HepG2 (cell line): ENCODE results near the gene RCCD1. TPM values are rescaled to one million over a fixed set of nuclear protein-coding genes. Genes with fewer than 3 reads are reported as not detected.

Experiments
- ATAC-seq: fragments of 200-7000 bp; cut with Tn5 transposase; 3 replicates; pipeline ENCODE4 v1.9.1; 2020; ENCODE audit warnings: mild to moderate bottlenecking, moderate library complexity
- BruUV-seq: library from RNA; stranded (reverse); fragments of 400-500 nt; replicated peaks from 2 replicates; lab custom pipeline; 2021; lab: Mats Ljungman, UMichigan
- CTCF ChIA-PET: fragments of 300-600 bp; formaldehyde crosslinking; extraction: SDS; loops from one replicate; lab custom pipeline; 2021; ENCODE audit warnings: low total read pairs, inconsistent platforms, low intra/inter-chr PET ratio; lab: Yijun Ruan, JAX
- POLR2A ChIA-PET: fragments of 350-600 bp; sonication (Branson Sonifier 250); formaldehyde crosslinking; loops from one replicate; lab custom pipeline; 2020; ENCODE audit warnings: antibody characterized with exemption, inconsistent platforms; lab: Yijun Ruan, JAX
- DNase-seq: peaks from one replicate; pipeline ENCODE4 v3.0.0-alpha.2; 2015; ENCODE audit warnings: low spot score
- FAIRE-seq: peaks from 3 replicates; lab custom pipeline; 2011; peaks lifted over from hg19 to GRCh38; lab: Jason Lieb, UNC
- H2AFZ ChIP-seq: one replicate; pipeline ENCODE4 v1.6.1; 2011; ENCODE audit warnings: low read length, inconsistent platforms
- H3K27ac ChIP-seq: fragments of 300-600 bp; 3 replicates; pipeline ENCODE4 v1.8.0; 2011; ENCODE audit warnings: mixed run types, mild to moderate bottlenecking, mixed read lengths, low read length, inconsistent platforms; ENCODE audit not compliant: insufficient read depth; ENCODE audit errors: extremely low read length
- H3K27me3 ChIP-seq, 2 experiments: fragments of 200-600 bp in 1 of 2; 2 replicates in 1 of 2; 3 replicates in 1 of 2; pipeline versions ENCODE4 v1.6.0 to v1.8.0; 2011; ENCODE audit warnings: low read length in 2 of 2, mild to moderate bottlenecking in 2 of 2, moderate library complexity in 2 of 2, inconsistent platforms in 1 of 2; ENCODE audit not compliant: insufficient read depth in 2 of 2, control insufficient read depth in 1 of 2
- H3K36me3 ChIP-seq, 2 experiments: fragments of 200-600 bp in 1 of 2; replicated peaks in 1 of 2; 2 replicates in 1 of 2; 3 replicates in 1 of 2; pipeline versions ENCODE4 v1.5.1 to v1.8.0; 2011; ENCODE audit warnings: low read length in 2 of 2, inconsistent platforms in 1 of 2; ENCODE audit not compliant: insufficient read depth in 2 of 2, control insufficient read depth in 1 of 2
- H3K4me1 ChIP-seq: 2 replicates; pipeline ENCODE4 v1.5.1; 2012; ENCODE audit warnings: low read length, inconsistent platforms; ENCODE audit not compliant: insufficient read depth
- H3K4me2 ChIP-seq: 2 replicates; pipeline ENCODE4 v1.6.0; 2011; ENCODE audit warnings: low read depth, low read length, inconsistent platforms
- H3K4me3 ChIP-seq, 3 experiments: fragments of 200-600 bp in 1 of 3; sonication (generic), shearing (Covaris generic) in 1 of 3; replicated peaks in 1 of 3; 2 replicates each; pipeline ENCODE4 v1.5.1; 2011 to 2016; ENCODE audit warnings: low read length in 3 of 3, inconsistent platforms in 2 of 3, low read depth in 2 of 3, mild to moderate bottlenecking in 2 of 3, control low read depth in 1 of 3, mixed read lengths in 1 of 3; ENCODE audit not compliant: insufficient read depth in 1 of 3
- H3K79me2 ChIP-seq: one replicate; pipeline ENCODE4 v1.6.1; 2011; ENCODE audit warnings: low read length, inconsistent platforms; ENCODE audit not compliant: insufficient read depth
- H3K9ac ChIP-seq: 2 replicates; pipeline ENCODE4 v1.6.0; 2011; ENCODE audit warnings: mild to moderate bottlenecking, low read depth, low read length, inconsistent platforms; ENCODE audit not compliant: insufficient read depth
- H3K9me3 ChIP-seq: 2 replicates; pipeline ENCODE4 v1.5.1; 2012; ENCODE audit warnings: mild to moderate bottlenecking, low read length
- H4K20me1 ChIP-seq: 2 replicates; pipeline ENCODE4 v1.6.0; 2011; ENCODE audit warnings: inconsistent platforms, mild to moderate bottlenecking, low read length, moderate library complexity; ENCODE audit not compliant: insufficient read depth
- ARHGAP35 ChIP-seq: sonication (generic); formaldehyde crosslinking; IDR thresholded peaks from 2 replicates; pipeline ENCODE4 v1.9.0; 2022; ENCODE audit warnings: mild to moderate bottlenecking, inconsistent platforms, moderate library complexity, missing genetic modification reagents, borderline replicate concordance
- CREB3 ChIP-seq: sonication (generic); formaldehyde crosslinking; IDR thresholded peaks from 2 replicates; pipeline ENCODE4 v1.5.0; 2020; ENCODE audit warnings: missing genetic modification reagents
- EHMT2 ChIP-seq: fragments of 200-600 bp; sonication (generic); IDR thresholded peaks from 2 replicates; pipeline ENCODE4 v1.7.0; 2017; ENCODE audit warnings: antibody characterized with exemption, low read depth, low read length, borderline replicate concordance
- MBNL3 ChIP-seq: fragments of 250-450 bp; sonication (Bioruptor Pico); conservative IDR thresholded peaks from 2 replicates; pipeline ENCODE4 v1.8.0; 2022; ENCODE audit warnings: mild to moderate bottlenecking, inconsistent platforms
- MYNN ChIP-seq: sonication (generic); formaldehyde crosslinking; IDR thresholded peaks from 2 replicates; pipeline ENCODE4 v1.4.0; 2020; ENCODE audit warnings: mild to moderate bottlenecking, low read depth, missing genetic modification reagents
- RBAK ChIP-seq: sonication (generic); formaldehyde crosslinking; IDR thresholded peaks from 2 replicates; pipeline ENCODE4 v1.5.1; 2020; ENCODE audit warnings: mild to moderate bottlenecking, missing genetic modification reagents
- SNAI1 ChIP-seq: sonication (generic); formaldehyde crosslinking; IDR thresholded peaks from 2 replicates; pipeline ENCODE4 v1.5.0; 2020; ENCODE audit warnings: mild to moderate bottlenecking, missing genetic modification reagents, borderline replicate concordance
- TBX3 ChIP-seq: fragments of 450-650 bp; IDR thresholded peaks from 2 replicates; pipeline ENCODE4 v1.6.1; 2017; ENCODE audit warnings: antibody characterized with exemption, mild to moderate bottlenecking, inconsistent platforms, borderline replicate concordance
- TGIF2 ChIP-seq: IDR thresholded peaks from 2 replicates; pipeline ENCODE4 v1.6.1; 2016; ENCODE audit warnings: control low read depth, missing compliant biosample characterization
- ZNF253 ChIP-seq: sonication (generic); formaldehyde crosslinking; IDR thresholded peaks from 2 replicates; pipeline ENCODE4 v1.8.0; 2022; ENCODE audit warnings: mild to moderate bottlenecking, missing genetic modification reagents, borderline replicate concordance
- ZNF430 ChIP-seq: sonication (generic); formaldehyde crosslinking; IDR thresholded peaks from 2 replicates; pipeline ENCODE4 v1.9.0; 2021; ENCODE audit warnings: mild to moderate bottlenecking, missing genetic modification reagents
- ZNF670 ChIP-seq: sonication (generic); formaldehyde crosslinking; IDR thresholded peaks from 2 replicates; pipeline ENCODE4 v1.8.0; 2022; ENCODE audit warnings: mild to moderate bottlenecking, missing genetic modification reagents, borderline replicate concordance
- whole genome bisulfite sequencing: methylation state at CpG from one replicate; pipeline ENCODE4 v1.1.6; 2017; ENCODE audit warnings: low lambda C conversion rate; 5-methylcytosine and 5-hydroxymethylcytosine counted together
- in situ Hi-C: cut with HindIII; loops from 2 replicates; pipeline ENCODE4 v1.10.0; 2017; ENCODE audit warnings: low pct_unique_long_range_greater_than_20kb; ENCODE audit not compliant: extremely low pct_ligation_motif_present
- intact Hi-C: fragments of 100-400 bp; cut with micrococcal nuclease; formaldehyde crosslinking; loops from one replicate; pipeline ENCODE4 v1.10.0; 2022; ENCODE audit not compliant: unreplicated experiment
- polyA plus RNA-seq, 8 experiments: library from polyadenylated mRNA; depleted of rRNA in 3 of 8; stranded (reverse) in 7 of 8; unstranded in 1 of 8; fragments of >200 nt; fragmentation: Illumina TruSeq in 4 of 8; extraction: Trizol in 4 of 8; gene quantifications; 2 replicates each; pipeline versions ENCODE4 v1.2.1 to v1.2.3, GENCODE V29; 2011 to 2016; ENCODE audit warnings: low read depth in 4 of 8, missing spikeins in 1 of 8, mixed read lengths in 1 of 8; ENCODE audit not compliant: insufficient read depth in 1 of 8
- total RNA-seq, 5 experiments: library from RNA; depleted of rRNA; stranded (reverse); fragments of >200 nt; fragmentation: Illumina TruSeq; extraction: Trizol; gene quantifications; 2 replicates each; pipeline ENCODE4 v1.2.3, GENCODE V29; 2016; ENCODE audit warnings: low read depth in 1 of 5
- TF ChIP-seq, protein P1 (sequence below): sonication (generic); formaldehyde crosslinking; IDR thresholded peaks from 2 replicates; pipeline ENCODE4 v1.8.0; 2022; ENCODE audit warnings: mild to moderate bottlenecking, missing genetic modification reagents, moderate library complexity
- TF ChIP-seq, protein P2 (sequence below): IDR thresholded peaks from 2 replicates; pipeline ENCODE4 v1.6.1; 2018; ENCODE audit warnings: missing genetic modification reagents

The RCCD1 gene
- total and polyA plus RNA-seq, 2 of the 13 experiments (the other 11 are each of a cell fraction or from before 2014, with no cell fraction given): 14.1 to 15.1 TPM

- no peaks in the 10 kb centered on the region for H4K20me1 ChIP-seq
- H3K9ac ChIP-seq: no peak overlapping the region
- no peak overlapping the region for H3K4me2 ChIP-seq
- CTCF ChIA-PET: no interaction called here
- no peaks in the 10 kb centered on the region for H3K9me3 ChIP-seq
- intact Hi-C loops (loop anchor here (5.0 kb wide), 1 partner anchor 75 kb away; no protein-coding TSS in a partner anchor), in situ Hi-C loops (no loop called here)
- no peak for DNase-seq
- H3K27me3 ChIP-seq: no peaks in the 10 kb centered on the region
- no peak overlapping the region for H3K4me3 ChIP-seq
- no peak overlapping the region for H2AFZ ChIP-seq
- WGBS: 92% methylated on average over 6 of the region's 6 CpGs
- no peak for ATAC-seq
- peaks cover 9% of the 10 kb centered on the region for H3K79me2 ChIP-seq
- no TSS peak for BruUV-seq
- peaks cover 19 to 39% of the 10 kb centered on the region in 2 experiments; a peak in 4 of 5 replicates for H3K36me3 ChIP-seq
- TF ChIP-seq ARHGAP35 (CRISPR knock-in tag) (no peak), CREB3 (no peak), TGIF2 (CRISPR knock-in tag) (no peak), SNAI1 (CRISPR knock-in tag) (no peak)
- POLR2A ChIA-PET: interaction anchor here (1.2 kb wide), 1 partner anchor 23 kb away, joined by 4 read pairs; the partner anchor contains the start of gene UNC45A
- H3K27ac ChIP-seq: no peak overlapping the region
- H3K4me1 ChIP-seq: peaks cover 11% of the 10 kb centered on the region
- no peak for FAIRE-seq
Observed at GRCh38 chr15:90957791-90958190, 3.1 kb downstream of the RCCD1 start.

DNA sequence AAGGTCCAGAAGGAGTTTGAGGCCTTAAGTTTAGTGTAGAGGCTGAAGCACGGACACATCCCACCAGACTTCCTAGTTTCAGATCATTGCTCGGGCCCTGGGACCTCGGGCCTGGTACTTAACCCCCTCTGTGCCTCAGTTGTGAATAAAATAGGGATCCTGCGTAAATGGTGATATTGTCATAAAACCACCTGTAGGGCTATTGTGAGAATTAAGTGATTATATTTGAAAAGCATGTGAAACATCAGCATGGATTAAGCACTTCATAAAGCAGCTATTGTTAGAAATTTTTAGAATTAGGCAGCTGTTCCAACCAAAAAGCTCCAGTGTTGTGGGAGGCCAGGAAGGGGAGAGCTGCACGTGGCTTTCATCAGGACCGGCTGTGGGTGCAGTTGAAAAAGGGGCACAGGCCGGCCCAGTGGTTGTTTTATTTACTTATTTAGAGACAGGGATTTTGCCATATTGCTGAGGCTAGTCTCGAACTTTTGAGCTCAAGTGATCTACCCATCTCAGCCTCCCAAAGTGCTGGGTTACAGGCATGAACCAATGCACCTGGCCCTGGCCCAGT is 4.4 kb downstream of the RCCD1 start:
- WGBS: 96% methylated on average over 8 of the region's 8 CpGs
- ChIA-PET POLR2A (no interaction called here), CTCF (no interaction called here)
- no peak overlapping the region for H3K4me2 ChIP-seq
- H3K27me3 ChIP-seq: no peaks in the 10 kb centered on the region
- in situ Hi-C loops (no loop called here), intact Hi-C loops (loop anchor here (5.0 kb wide), 1 partner anchor 73 kb away; no protein-coding TSS in a partner anchor)
- H4K20me1 ChIP-seq: no peaks in the 10 kb centered on the region
- H2AFZ ChIP-seq: no peak overlapping the region
- H3K79me2 ChIP-seq: peaks cover 9% of the 10 kb centered on the region
- no peak for FAIRE-seq
- no peak overlapping the region for H3K9ac ChIP-seq
- BruUV-seq: no TSS peak
- no peaks in the 10 kb centered on the region for H3K9me3 ChIP-seq
- H3K27ac ChIP-seq: no peak overlapping the region
- DNase-seq: no peak
- H3K4me3 ChIP-seq: no peak overlapping the region
- H3K4me1 ChIP-seq: peaks cover 11% of the 10 kb centered on the region
- peaks cover 13 to 44% of the 10 kb centered on the region in 2 experiments; a peak in 4 of 5 replicates for H3K36me3 ChIP-seq
- no peak for ATAC-seq
- no peak for TF ChIP-seq MBNL3 (CRISPR knock-in tag)
- TF ChIP-seq EHMT2: no peak
- no peak for TF ChIP-seq ZNF430 (CRISPR knock-in tag)
- TF ChIP-seq ZNF253 (CRISPR knock-in tag): no peak
- TF ChIP-seq, protein P1, sequence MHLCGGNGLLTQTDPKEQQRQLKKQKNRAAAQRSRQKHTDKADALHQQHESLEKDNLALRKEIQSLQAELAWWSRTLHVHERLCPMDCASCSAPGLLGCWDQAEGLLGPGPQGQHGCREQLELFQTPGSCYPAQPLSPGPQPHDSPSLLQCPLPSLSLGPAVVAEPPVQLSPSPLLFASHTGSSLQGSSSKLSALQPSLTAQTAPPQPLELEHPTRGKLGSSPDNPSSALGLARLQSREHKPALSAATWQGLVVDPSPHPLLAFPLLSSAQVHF (CRISPR knock-in tag): no peak
- no peak for TF ChIP-seq MYNN (CRISPR knock-in tag)
- TF ChIP-seq ZNF670 (CRISPR knock-in tag): no peak
- TF ChIP-seq, protein P2, sequence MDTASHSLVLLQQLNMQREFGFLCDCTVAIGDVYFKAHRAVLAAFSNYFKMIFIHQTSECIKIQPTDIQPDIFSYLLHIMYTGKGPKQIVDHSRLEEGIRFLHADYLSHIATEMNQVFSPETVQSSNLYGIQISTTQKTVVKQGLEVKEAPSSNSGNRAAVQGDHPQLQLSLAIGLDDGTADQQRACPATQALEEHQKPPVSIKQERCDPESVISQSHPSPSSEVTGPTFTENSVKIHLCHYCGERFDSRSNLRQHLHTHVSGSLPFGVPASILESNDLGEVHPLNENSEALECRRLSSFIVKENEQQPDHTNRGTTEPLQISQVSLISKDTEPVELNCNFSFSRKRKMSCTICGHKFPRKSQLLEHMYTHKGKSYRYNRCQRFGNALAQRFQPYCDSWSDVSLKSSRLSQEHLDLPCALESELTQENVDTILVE (CRISPR knock-in tag): no peak
- TF ChIP-seq RBAK (CRISPR knock-in tag): no peak
- no peak for TF ChIP-seq TBX3
